ENCODE measurements around the gene COL17A1.

DNA sequence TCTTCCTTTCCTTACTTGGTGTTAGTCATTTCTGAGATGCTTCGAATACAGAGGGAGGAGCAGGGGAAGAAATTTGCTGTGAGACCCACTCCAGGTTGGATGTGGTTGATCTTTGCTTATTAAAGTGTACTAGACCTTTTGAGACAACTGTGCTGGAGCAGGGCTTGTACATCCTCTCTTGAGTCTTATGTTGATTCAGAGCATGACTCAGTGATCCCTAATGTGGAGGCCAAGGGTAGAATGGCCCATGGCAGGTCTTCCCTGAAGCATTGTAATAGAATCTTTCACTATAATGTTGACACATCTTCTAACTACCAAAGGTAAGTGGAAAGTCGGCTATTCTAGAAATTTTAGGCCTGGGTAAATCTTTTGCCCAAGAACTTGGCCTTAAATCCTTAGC is 19.2 kb upstream of the COL17A1 start:
- TF ChIP-seq, protein P1, sequence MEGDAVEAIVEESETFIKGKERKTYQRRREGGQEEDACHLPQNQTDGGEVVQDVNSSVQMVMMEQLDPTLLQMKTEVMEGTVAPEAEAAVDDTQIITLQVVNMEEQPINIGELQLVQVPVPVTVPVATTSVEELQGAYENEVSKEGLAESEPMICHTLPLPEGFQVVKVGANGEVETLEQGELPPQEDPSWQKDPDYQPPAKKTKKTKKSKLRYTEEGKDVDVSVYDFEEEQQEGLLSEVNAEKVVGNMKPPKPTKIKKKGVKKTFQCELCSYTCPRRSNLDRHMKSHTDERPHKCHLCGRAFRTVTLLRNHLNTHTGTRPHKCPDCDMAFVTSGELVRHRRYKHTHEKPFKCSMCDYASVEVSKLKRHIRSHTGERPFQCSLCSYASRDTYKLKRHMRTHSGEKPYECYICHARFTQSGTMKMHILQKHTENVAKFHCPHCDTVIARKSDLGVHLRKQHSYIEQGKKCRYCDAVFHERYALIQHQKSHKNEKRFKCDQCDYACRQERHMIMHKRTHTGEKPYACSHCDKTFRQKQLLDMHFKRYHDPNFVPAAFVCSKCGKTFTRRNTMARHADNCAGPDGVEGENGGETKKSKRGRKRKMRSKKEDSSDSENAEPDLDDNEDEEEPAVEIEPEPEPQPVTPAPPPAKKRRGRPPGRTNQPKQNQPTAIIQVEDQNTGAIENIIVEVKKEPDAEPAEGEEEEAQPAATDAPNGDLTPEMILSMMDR (IDR thresholded peaks at IDR 0.05; ENCODE audit: low read length) = no peak
- TF ChIP-seq EZH2phosphoT487 (IDR thresholded peaks at IDR 0.05; ENCODE audit: low read length) = no peak

All from MM.1S (cell line).